DMS114 treated with DMSO at 0.1 percent for 48 hours (cell line): Measurements from ENCODE around the gene CNTNAP2.
"Not testable (repeated sequence)": the region's sequence is repeated elsewhere in the genome, so short reads cannot be mapped to it uniquely, and the experiment has no call there.

ENCODE experiments used
- DNase-seq: peaks from one replicate; lab custom pipeline; 2025; ENCODE audit not compliant: unreplicated experiment; lab: John Stamatoyannopoulos, UW

CNTNAP2 gene

GRCh38 chr7:147678943-147679342 is 1562.3 kb downstream of the CNTNAP2 start:
- no peak for DNase-seq

- DNase-seq: no peak
Measured at GRCh38 chr7:147681530-147681929, 1564.9 kb downstream of the CNTNAP2 start.

DNA sequence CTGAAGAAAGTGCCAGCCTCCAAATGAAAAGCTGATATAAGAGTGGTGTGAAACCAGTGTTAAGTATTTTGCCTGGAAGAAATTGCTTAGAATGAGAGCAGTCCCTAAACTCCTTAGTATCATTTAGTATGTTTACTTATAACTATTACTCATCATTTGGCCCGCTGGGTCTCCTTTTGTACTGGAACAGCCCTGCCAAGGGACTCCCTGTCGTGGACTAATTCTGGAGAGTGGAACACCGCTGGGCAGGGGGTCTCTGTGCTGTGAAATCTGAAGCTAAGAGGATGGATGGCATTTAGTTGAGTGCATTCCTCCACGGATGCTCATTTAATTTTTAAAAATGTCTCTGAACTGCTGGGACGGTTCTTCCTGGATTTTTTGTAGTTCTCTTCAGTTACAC is 1584.1 kb downstream of the CNTNAP2 start:
- DNase-seq: no peak

DNA sequence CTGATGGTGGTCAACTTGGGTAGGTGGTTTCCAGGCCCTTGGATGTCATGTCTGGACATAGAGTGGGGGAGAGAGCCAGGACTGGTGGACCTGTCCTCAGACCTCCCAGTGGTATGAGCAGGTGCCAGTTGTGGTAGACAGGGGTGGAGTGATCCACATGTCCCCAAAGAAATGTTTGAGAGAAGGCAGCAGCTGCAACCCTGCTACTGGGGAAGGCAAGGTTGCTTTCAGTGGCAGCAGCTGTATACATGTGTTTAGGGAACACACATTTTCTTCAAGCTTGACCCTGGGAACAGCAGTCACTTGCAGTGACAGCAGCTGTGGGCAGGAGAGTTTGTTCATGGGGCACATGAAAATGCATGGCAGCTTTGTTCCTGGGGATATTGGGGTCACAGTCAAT is 1591.3 kb downstream of the CNTNAP2 start:
- no peak for DNase-seq

- DNase-seq: no peak
Measured at GRCh38 chr7:147708871-147709270, 1592.3 kb downstream of the CNTNAP2 start.

DNA sequence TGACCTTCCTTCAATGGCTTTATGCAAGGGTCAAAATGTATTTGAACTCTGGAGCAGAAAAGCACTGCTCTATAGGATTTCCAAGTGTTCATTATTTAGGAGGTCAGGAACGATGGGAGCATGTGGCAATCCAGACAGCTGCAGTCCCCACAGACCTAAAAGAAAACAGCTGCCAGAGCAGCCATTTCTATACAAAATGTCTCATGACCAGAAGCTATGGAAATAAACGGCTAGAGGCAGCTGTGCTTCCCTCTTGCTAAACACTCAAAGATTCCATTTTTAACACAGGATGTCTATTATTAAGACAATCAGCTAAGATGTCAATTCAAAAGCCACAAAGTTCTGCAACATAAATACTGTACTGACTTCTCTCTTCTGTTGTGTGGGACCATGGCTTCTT is 1594.8 kb downstream of the CNTNAP2 start:
- DNase-seq: no peak

GRCh38 chr7:147721962-147722830 is 1605.6 kb downstream of the CNTNAP2 start:
- no peak for DNase-seq

DNA sequence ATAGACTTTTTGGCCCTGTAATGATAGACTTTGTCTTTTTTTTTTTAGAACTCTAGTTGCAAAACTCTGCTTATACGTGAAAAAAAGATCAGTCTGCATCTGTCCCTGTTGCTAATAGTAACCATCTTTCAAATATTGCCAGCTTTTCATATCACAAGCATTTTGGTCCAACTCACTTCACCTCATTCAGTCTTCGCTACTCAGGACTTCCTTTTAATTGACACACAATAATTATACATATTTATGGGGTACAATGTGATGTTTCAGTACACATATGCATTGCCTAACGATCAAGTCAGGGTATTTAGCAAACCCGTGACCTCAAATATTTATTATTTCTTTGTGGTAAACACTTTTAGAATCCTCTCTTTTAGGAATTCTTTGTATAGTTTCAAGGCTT is 1606.9 kb downstream of the CNTNAP2 start:
- DNase-seq: no peak

GRCh38 chr7:147731311-147731710 is 1614.7 kb downstream of the CNTNAP2 start:
- DNase-seq: no peak

DNA sequence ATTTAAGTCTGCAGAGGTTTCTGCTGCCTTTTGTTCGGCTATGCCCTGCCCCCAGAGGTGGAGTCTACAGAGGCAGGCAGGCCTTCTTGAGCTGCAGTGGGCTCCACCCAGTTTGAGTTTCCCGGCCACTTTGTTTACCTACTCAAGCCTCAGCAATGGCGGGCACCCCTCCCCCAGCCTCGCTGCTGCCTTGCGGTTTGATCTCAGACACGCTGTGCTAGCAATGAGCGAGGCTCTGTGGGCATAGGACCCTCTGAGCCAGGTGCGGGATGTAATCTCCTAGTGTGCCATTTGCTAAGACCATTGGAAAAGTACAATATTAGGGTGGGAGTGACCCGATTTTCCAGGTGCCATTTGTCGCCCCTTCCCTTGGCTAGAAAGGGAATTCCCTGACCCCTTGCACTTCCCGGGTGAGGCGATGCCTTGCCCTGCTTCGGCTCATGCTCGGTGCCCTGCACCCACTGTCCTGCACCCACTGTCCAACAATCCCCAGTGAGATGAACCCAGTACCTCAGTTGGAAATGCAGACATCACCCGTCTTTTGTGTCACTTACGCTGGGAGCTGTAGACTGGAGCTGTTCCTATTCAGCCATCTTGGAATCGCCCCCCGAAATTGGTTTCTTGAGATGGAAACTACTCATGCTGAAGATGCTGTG is 1621.1 kb downstream of the CNTNAP2 start:
- not testable (repeated sequence) for DNase-seq

- DNase-seq: no peak
Measured at GRCh38 chr7:147742301-147742700, 1625.7 kb downstream of the CNTNAP2 start.

DNA sequence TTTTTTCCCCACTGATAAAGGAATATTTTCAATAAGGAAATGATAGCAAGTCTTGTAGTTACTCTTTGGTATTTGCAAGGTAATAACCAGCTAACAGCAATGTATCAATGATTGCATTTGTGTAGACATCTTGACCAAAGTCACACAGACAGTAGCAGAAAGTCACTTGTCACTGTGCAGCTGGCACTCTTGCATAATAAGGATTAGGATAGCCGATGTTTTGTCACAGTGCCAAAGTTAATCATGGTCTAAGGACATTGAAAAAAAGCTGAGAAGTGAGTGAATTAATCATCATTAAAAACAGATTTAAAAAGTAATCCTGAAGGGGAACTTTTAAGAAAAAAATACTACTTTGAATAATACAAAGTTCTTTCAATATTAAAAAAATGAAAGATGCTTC is 1639.7 kb downstream of the CNTNAP2 start:
- DNase-seq: no peak

GRCh38 chr7:147759327-147759943 is 1642.8 kb downstream of the CNTNAP2 start:
- DNase-seq: no peak

- no peak for DNase-seq
Measured at GRCh38 chr7:147765301-147765700, 1648.7 kb downstream of the CNTNAP2 start.

GRCh38 chr7:147771344-147771743 is 1654.7 kb downstream of the CNTNAP2 start:
- DNase-seq: no peak

DNA sequence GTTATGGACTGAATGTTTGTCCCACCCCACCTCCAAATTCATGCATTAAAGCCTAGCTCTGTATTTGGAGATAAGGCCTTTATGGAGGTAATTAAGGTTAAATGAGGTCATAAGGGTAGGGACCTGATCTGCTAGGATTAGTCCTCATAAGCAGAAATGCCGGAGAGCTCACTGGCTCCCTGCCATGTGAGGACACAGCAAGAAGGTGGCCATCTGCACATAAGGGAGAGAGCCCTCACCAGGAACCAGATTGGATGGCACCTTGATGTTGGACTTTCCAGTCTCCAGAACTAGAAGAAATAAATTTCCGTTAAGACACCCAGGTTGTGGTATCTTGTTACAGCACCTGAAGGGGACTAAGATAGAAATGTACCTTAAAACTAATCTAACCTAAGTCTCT is 1657.9 kb downstream of the CNTNAP2 start:
- no peak for DNase-seq

GRCh38 chr7:147775516-147776284 is 1659.1 kb downstream of the CNTNAP2 start:
- DNase-seq: no peak

GRCh38 chr7:147777309-147777708 is 1660.7 kb downstream of the CNTNAP2 start:
- no peak for DNase-seq

DNA sequence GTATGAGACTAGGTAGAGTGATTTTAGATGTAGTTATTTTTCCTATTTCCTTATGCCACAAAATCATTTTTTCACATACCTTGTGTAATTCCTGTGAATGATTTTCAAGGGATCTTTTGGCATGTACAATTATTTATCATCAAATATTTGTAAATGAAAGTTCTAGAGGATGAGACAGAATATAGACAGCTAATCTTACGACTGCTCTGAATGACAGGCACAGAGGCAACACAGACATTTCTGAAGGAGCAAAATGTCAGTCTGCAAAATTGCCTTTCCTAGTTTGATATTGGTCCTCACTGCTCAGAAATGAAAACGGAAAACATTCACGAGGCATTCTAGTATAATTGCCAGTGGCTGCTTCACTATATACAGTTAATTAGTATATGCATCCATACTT is 1663.3 kb downstream of the CNTNAP2 start:
- no peak for DNase-seq

DNA sequence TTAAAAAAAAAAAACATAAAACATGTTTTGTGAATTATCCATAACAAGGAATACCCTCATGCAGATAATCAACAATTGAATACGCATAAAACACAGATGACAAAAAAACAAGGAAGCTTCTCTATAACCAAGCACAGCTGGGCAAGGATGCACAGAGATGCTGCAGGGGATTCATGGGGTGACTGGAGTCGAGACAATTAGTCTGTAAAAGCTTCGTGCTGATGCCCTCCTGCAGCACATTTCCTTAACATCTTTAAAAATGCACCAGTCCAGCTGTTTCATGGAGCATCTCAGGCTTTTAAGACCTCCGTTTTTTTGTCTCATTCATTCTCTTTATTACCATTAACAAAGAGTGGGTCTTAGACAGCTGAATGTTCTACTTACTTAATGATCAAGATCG is 1680.0 kb downstream of the CNTNAP2 start:
- DNase-seq: no peak

DNA sequence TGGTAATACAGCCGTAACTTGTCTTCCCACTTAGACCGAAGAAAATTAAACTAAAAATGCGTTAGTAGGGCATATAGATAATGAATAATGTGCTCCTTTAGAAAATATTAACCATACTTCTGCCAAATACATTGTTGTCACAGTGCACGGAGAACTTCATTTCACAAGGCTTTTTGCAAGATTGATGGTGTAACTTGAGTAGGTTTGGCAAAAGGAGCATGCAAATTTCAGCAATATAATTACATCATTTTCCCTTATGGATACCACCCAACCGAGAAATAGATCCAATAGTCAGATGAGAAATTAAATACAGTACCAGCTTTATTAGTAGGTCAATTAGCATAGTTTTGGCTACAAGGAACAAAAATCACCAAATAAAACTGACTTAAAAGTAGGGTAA is 1681.4 kb downstream of the CNTNAP2 start:
- DNase-seq: no peak
